LNCaP clone FGC (cell line): Measurements from ENCODE around the gene TCF3.

Experiments used
- DNase-seq: peaks from one replicate; pipeline ENCODE4 v3.0.0-alpha.2; 2011; ENCODE audit warnings: low read depth
- H3K4me3 ChIP-seq: 2 replicates; pipeline ENCODE4 v1.5.1; 2011; ENCODE audit warnings: mild to moderate bottlenecking, low read depth, low read length, control low read depth
- CTCF ChIP-seq: IDR thresholded peaks from 2 replicates; pipeline ENCODE4 v1.5.1; 2012; ENCODE audit warnings: mild to moderate bottlenecking; ENCODE audit not compliant: control insufficient read depth, insufficient read depth; ENCODE audit errors: extremely low read depth

TCF3 gene

GRCh38 chr19:1609103-1609396 lies 43.4 kb downstream of the TCF3 start:
- TF ChIP-seq CTCF, result no peak
- no peak for DNase-seq
- H3K4me3 ChIP-seq, result no peak overlapping the region

- no peak for DNase-seq
- no peak overlapping the region for H3K4me3 ChIP-seq
- TF ChIP-seq CTCF, result no peak
Measured at GRCh38 chr19:1608359-1609102, 43.9 kb downstream of the TCF3 start.

- no peak for DNase-seq
- no peak for TF ChIP-seq CTCF
- peak overlapping the region; percentile 98 for H3K4me3 ChIP-seq
Measured at GRCh38 chr19:1606138-1606651, 46.2 kb downstream of the TCF3 start.

GRCh38 chr19:1605236-1606137 lies 46.9 kb downstream of the TCF3 start, which contains the start of gene UQCR11:
Gene UQCR11, minus strand, starts transcription at chr19:1605462. Its CDS starts 53 bp downstream, at chr19:1605409.
- DNase-seq, result peak; percentile 85
- TF ChIP-seq CTCF, result peak; percentile 51
- H3K4me3 ChIP-seq, result peak within 1 kb of the TSS; percentile 98

GRCh38 chr19:1602091-1602707 lies 50.2 kb downstream of the TCF3 start:
- DNase-seq, result no peak
- H3K4me3 ChIP-seq, result no peak overlapping the region
- no peak for TF ChIP-seq CTCF

- no peak for DNase-seq
- no peak overlapping the region for H3K4me3 ChIP-seq
- TF ChIP-seq CTCF, result no peak
Measured at GRCh38 chr19:1601613-1602064, 50.8 kb downstream of the TCF3 start.
